HEK293T (cell line): ENCODE results near the gene CARD11.

Source experiments
- CTCF ChIA-PET: fragments of 350-600 bp; formaldehyde crosslinking; extraction: SDS; loops from one replicate; lab custom pipeline; 2021; ENCODE audit warnings: antibody characterized with exemption, inconsistent platforms; lab: Yijun Ruan, JAX
- POLR2A ChIA-PET: fragments of 350-600 bp; formaldehyde crosslinking; extraction: SDS; loops from one replicate; lab custom pipeline; 2020; ENCODE audit warnings: antibody characterized with exemption, inconsistent platforms; lab: Yijun Ruan, JAX
- DNase-seq: peaks from one replicate; pipeline ENCODE4 v3.0.0; 2012; ENCODE audit warnings: mixed read lengths; ENCODE audit errors: extremely low spot score
- ARNT ChIP-seq: fragments of 450-650 bp; IDR thresholded peaks from 2 replicates; pipeline ENCODE4 v1.6.1; 2017; ENCODE audit warnings: mild to moderate bottlenecking
- BHLHE40 ChIP-seq: fragments of 450-650 bp; IDR thresholded peaks from 2 replicates; pipeline ENCODE4 v1.6.1; 2016; ENCODE audit warnings: mild to moderate bottlenecking, moderate library complexity, borderline replicate concordance
- CTBP1 ChIP-seq: fragments of 450-650 bp; IDR thresholded peaks from 2 replicates; pipeline ENCODE4 v1.6.1; 2016; ENCODE audit warnings: borderline replicate concordance
- ELF4 ChIP-seq: fragments of 450-650 bp; IDR thresholded peaks from 2 replicates; pipeline ENCODE4 v1.6.1; 2017; ENCODE audit warnings: antibody characterized with exemption
- FOXA1 ChIP-seq: fragments of 450-650 bp; IDR thresholded peaks from 2 replicates; pipeline ENCODE4 v1.6.1; 2016; ENCODE audit warnings: mild to moderate bottlenecking
- FOXK2 ChIP-seq: fragments of 450-650 bp; IDR thresholded peaks from 2 replicates; pipeline ENCODE4 v1.6.1; 2016; ENCODE audit warnings: mild to moderate bottlenecking
- FOXM1 ChIP-seq: fragments of 450-650 bp; IDR thresholded peaks from 2 replicates; pipeline ENCODE4 v1.6.1; 2017; ENCODE audit warnings: mild to moderate bottlenecking, borderline replicate concordance
- HDGF ChIP-seq: fragments of 450-650 bp; IDR thresholded peaks from 2 replicates; pipeline ENCODE4 v1.6.1; 2017; ENCODE audit warnings: antibody characterized with exemption, borderline replicate concordance
- L3MBTL2 ChIP-seq: fragments of 450-650 bp; conservative IDR thresholded peaks from 2 replicates; pipeline ENCODE4 v1.6.1; 2016; ENCODE audit warnings: mild to moderate bottlenecking
- LEF1 ChIP-seq: fragments of 450-650 bp; IDR thresholded peaks from 2 replicates; pipeline ENCODE4 v1.6.1; 2017; ENCODE audit warnings: mild to moderate bottlenecking, borderline replicate concordance
- NFRKB ChIP-seq: fragments of 450-650 bp; IDR thresholded peaks from 2 replicates; pipeline ENCODE4 v1.6.1; 2016; ENCODE audit warnings: mild to moderate bottlenecking, moderate library complexity
- SP1 ChIP-seq: fragments of 450-650 bp; IDR thresholded peaks from 2 replicates; pipeline ENCODE4 v1.6.1; 2017
- SUZ12 ChIP-seq: fragments of 450-650 bp; IDR thresholded peaks from 2 replicates; pipeline ENCODE4 v1.6.1; 2016; ENCODE audit warnings: mild to moderate bottlenecking
- TARDBP ChIP-seq: fragments of 450-650 bp; IDR thresholded peaks from 2 replicates; pipeline ENCODE4 v1.6.1; 2016
- ZNF384 ChIP-seq: fragments of 450-650 bp; IDR thresholded peaks from 2 replicates; pipeline ENCODE4 v1.6.1; 2016
- TF ChIP-seq, protein P1 (sequence below): fragments of 450-650 bp; IDR thresholded peaks from 2 replicates; pipeline ENCODE4 v1.6.1; 2016

CARD11 gene

GRCh38 chr7:2894118-2894940, 149.3 kb downstream of the CARD11 start:
- CTCF ChIA-PET = interaction anchor here (0.6 to 0.7 kb wide), 2 partner anchors 10 to 169 kb away, joined by 3 to 4 read pairs; no protein-coding TSS in a partner anchor
- DNase-seq = no peak
- TF ChIP-seq HDGF = no peak
- no peak for TF ChIP-seq L3MBTL2
- TF ChIP-seq ZNF384 = no peak
- no peak for TF ChIP-seq FOXA1
- no peak for TF ChIP-seq FOXM1
- no peak for TF ChIP-seq LEF1
- no peak for TF ChIP-seq CTBP1
- no peak for TF ChIP-seq NFRKB
- TF ChIP-seq SP1 = no peak
- no peak for TF ChIP-seq ELF4
- no peak for TF ChIP-seq ARNT
- no peak for TF ChIP-seq FOXK2
- POLR2A ChIA-PET = no interaction called here

DNA sequence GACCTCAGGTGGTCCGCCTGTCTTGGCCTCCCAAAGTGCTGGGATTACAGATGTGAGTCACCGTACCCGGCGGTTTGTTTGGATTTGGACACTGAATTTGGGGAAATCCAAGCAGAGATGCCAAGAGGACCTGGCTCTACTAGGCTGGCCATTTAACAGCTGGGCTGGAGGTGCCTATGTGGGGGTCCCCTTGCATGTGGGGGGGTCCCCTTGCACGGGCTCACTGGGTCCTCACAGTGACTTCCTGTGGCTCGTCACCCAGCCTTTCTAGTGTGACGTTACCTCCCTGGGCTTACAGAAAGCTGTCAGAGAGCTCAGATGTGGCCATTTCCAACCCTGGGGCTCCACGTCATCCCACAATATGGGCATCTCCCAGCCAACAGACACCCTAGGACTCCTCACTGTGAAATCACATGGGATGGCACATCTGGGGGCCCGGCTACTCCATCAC, 150.2 kb downstream of the CARD11 start:
- TF ChIP-seq SUZ12 (no peak), FOXA1 (no peak), NFRKB (no peak), L3MBTL2 (no peak), TARDBP (no peak), BHLHE40 (no peak), HDGF (no peak), FOXK2 (no peak), ZNF384 (no peak), CTBP1 (no peak), FOXM1 (no peak), ELF4 (no peak), LEF1 (no peak), SP1 (no peak), ARNT (no peak)
- TF ChIP-seq, protein P1, sequence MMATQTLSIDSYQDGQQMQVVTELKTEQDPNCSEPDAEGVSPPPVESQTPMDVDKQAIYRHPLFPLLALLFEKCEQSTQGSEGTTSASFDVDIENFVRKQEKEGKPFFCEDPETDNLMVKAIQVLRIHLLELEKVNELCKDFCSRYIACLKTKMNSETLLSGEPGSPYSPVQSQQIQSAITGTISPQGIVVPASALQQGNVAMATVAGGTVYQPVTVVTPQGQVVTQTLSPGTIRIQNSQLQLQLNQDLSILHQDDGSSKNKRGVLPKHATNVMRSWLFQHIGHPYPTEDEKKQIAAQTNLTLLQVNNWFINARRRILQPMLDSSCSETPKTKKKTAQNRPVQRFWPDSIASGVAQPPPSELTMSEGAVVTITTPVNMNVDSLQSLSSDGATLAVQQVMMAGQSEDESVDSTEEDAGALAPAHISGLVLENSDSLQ = no peak
- no peak for DNase-seq
- ChIA-PET CTCF (no interaction called here), POLR2A (no interaction called here)

- no peak for DNase-seq
- ChIA-PET POLR2A (no interaction called here), CTCF (no interaction called here)
- TF ChIP-seq FOXA1 (no peak), ZNF384 (no peak), TARDBP (no peak), ELF4 (no peak)
- TF ChIP-seq, protein P1 = no peak
Measured at GRCh38 chr7:2892549-2892948, 151.1 kb downstream of the CARD11 start.

GRCh38 chr7:2887816-2888215, 155.9 kb downstream of the CARD11 start:
- TF ChIP-seq ZNF384 = no peak
- TF ChIP-seq, protein P1 = no peak
- no peak for TF ChIP-seq L3MBTL2
- no peak for TF ChIP-seq LEF1
- no peak for TF ChIP-seq SP1
- TF ChIP-seq TARDBP = no peak
- no peak for TF ChIP-seq ELF4
- TF ChIP-seq CTBP1 = no peak
- no peak for TF ChIP-seq ARNT
- no peak for TF ChIP-seq FOXK2
- TF ChIP-seq BHLHE40 = no peak
- TF ChIP-seq NFRKB = no peak
- ChIA-PET POLR2A (interaction anchor here (0.6 kb wide), 1 partner anchor 312 kb away, joined by 3 read pairs; no protein-coding TSS in a partner anchor), CTCF (interaction anchor here (0.6 to 1.0 kb wide), 3 partner anchors 201 to 325 kb away, joined by 3 read pairs; no protein-coding TSS in a partner anchor)
- DNase-seq = no peak

DNA sequence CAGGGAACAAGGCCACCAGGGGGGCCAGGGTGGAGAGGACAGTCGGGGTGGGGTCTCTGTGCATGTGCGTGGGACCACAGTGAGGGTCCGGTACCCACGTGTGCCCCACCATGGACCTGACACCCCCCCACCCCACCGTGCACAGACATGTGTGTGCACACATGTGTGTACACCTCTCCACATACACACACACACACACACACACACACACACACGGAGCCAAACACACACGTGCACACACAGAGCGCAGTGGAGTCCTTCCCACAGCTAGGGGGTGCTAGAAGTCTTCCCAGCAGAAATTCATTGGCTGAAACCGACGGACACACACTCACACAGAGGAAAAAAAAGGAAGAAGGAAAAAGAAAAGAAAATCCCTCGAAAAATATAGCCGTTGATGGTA, 156.8 kb downstream of the CARD11 start:
- peak; percentile 84 for DNase-seq
- ChIA-PET POLR2A (no interaction called here), CTCF (interaction anchor here (0.7 to 1.0 kb wide), 4 partner anchors 154 to 354 kb away, joined by 3 read pairs; no protein-coding TSS in a partner anchor)
- TF ChIP-seq FOXA1 (no peak), NFRKB (no peak), LEF1 (no peak), ARNT (no peak), L3MBTL2 (peak; percentile 46; the same call in 1 of the 2 replicates), FOXK2 (no peak), ELF4 (no peak), TARDBP (no peak), BHLHE40 (peak; percentile 45; the same call in 1 of the 2 replicates), ZNF384 (peak; percentile 84)

DNA sequence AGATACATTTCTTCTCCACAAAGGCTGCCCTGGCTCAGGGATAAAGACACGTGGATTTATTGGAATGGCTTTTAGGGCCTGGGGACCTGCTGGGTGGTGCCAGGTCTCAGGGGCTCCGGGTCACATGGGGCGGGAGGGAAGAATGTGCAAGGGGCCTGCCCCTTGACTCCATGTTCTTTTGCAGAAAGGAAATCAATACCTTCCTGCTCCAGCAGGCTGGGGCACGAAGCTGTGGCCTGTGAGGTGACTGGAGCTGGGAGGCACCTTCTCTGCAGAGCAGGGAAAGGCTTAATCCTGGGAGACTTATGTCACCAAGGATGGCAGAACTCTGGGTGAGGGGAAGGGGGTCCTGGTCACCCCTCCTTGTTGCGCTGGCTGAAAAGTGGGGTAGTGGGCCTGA, 157.3 kb downstream of the CARD11 start:
- POLR2A ChIA-PET = no interaction called here
- CTCF ChIA-PET = interaction anchor here (0.7 kb wide), 2 partner anchors 155 to 355 kb away, joined by 3 read pairs; no protein-coding TSS in a partner anchor
- TF ChIP-seq, protein P1 = no peak
- TF ChIP-seq FOXM1 = no peak
- no peak for TF ChIP-seq FOXK2
- TF ChIP-seq NFRKB = no peak
- TF ChIP-seq LEF1 = no peak
- no peak for TF ChIP-seq SP1
- TF ChIP-seq HDGF = no peak
- no peak for TF ChIP-seq SUZ12
- no peak for TF ChIP-seq CTBP1
- no peak for TF ChIP-seq TARDBP
- no peak for TF ChIP-seq L3MBTL2
- no peak for TF ChIP-seq BHLHE40
- TF ChIP-seq ELF4 = no peak
- no peak for TF ChIP-seq ZNF384
- TF ChIP-seq FOXA1 = no peak
- no peak for TF ChIP-seq ARNT
- DNase-seq = no peak
